ENCODE results near the gene AUTS2.

Gene AUTS2

DNA sequence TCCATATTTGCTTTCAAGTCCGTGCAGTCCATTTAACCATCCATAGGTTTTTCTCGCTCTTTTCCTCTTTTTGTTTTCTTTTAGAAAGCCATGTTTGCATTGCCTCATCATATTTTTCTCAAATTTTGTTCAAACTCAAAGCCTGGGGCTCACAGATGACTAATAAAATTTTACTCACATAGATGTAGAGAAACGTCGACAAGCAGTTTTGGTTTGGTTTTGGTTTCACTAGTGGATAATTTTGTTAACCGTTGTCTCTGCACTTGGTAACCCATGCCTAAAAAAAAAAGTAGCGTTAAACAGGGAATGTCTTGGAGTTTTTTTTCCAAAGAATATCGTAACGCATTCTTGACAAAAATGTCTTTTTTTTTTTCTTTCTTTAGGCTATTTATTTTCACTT, 1189.5 kb downstream of the AUTS2 start:
- no peak overlapping the region for H3K4me3 ChIP-seq (ENCODE audit: low read depth, low read length)
- no peak for DNase-seq (ENCODE audit: low read depth)
- TF ChIP-seq, protein P1, sequence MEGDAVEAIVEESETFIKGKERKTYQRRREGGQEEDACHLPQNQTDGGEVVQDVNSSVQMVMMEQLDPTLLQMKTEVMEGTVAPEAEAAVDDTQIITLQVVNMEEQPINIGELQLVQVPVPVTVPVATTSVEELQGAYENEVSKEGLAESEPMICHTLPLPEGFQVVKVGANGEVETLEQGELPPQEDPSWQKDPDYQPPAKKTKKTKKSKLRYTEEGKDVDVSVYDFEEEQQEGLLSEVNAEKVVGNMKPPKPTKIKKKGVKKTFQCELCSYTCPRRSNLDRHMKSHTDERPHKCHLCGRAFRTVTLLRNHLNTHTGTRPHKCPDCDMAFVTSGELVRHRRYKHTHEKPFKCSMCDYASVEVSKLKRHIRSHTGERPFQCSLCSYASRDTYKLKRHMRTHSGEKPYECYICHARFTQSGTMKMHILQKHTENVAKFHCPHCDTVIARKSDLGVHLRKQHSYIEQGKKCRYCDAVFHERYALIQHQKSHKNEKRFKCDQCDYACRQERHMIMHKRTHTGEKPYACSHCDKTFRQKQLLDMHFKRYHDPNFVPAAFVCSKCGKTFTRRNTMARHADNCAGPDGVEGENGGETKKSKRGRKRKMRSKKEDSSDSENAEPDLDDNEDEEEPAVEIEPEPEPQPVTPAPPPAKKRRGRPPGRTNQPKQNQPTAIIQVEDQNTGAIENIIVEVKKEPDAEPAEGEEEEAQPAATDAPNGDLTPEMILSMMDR (IDR thresholded peaks at IDR 0.05; ENCODE audit: control insufficient read depth, extremely low read depth, insufficient read depth), result no peak

GRCh38 chr7:70788276-70788675, 1190.0 kb downstream of the AUTS2 start:
- peak; percentile 49 for DNase-seq (ENCODE audit: low read depth)
- TF ChIP-seq, protein P1 (IDR thresholded peaks at IDR 0.05; ENCODE audit: control insufficient read depth, extremely low read depth, insufficient read depth), result no peak
- no peak overlapping the region for H3K4me3 ChIP-seq (ENCODE audit: low read depth, low read length)

GRCh38 chr7:70789481-70790214, 1191.4 kb downstream of the AUTS2 start:
- no peak for DNase-seq (ENCODE audit: low read depth)
- TF ChIP-seq, protein P1 (IDR thresholded peaks at IDR 0.05; ENCODE audit: control insufficient read depth, extremely low read depth, insufficient read depth), result no peak
- H3K4me3 ChIP-seq (ENCODE audit: low read depth, low read length), result no peak overlapping the region

DNA sequence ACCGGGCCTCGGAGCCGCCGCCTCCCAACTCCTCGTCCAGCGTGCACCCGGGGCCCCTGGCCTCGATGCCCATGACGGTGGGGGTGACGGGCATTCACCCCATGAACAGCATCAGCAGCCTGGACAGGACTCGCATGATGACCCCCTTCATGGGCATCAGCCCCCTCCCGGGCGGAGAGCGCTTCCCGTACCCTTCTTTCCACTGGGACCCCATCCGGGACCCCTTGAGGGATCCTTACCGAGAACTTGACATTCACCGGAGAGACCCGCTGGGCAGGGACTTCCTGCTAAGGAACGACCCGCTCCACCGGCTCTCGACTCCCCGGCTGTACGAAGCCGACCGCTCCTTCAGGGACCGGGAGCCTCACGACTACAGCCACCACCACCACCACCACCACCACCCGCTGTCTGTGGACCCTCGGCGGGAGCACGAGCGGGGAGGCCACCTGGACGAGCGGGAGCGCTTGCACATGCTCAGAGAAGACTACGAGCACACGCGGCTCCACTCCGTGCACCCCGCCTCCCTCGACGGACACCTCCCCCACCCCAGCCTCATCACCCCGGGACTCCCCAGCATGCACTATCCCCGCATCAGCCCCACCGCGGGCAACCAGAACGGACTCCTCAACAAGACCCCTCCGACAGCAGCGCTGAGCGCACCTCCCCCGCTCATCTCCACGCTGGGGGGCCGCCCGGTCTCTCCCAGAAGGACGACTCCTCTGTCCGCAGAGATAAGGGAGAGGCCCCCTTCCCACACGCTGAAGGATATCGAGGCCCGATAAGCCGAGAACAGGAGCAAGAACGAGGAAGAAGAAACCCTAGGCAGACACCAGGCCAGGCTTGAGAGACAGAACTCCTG, 1192.2 kb downstream of the AUTS2 start:
- H3K4me3 ChIP-seq (ENCODE audit: low read depth, low read length), result no peak overlapping the region
- TF ChIP-seq, protein P1 (IDR thresholded peaks at IDR 0.05; ENCODE audit: control insufficient read depth, extremely low read depth, insufficient read depth), result no peak
- no peak for DNase-seq (ENCODE audit: low read depth)

GRCh38 chr7:70791341-70791740, 1193.1 kb downstream of the AUTS2 start:
- DNase-seq (ENCODE audit: low read depth), result no peak
- H3K4me3 ChIP-seq (ENCODE audit: low read depth, low read length), result no peak overlapping the region
- TF ChIP-seq, protein P1 (IDR thresholded peaks at IDR 0.05; ENCODE audit: control insufficient read depth, extremely low read depth, insufficient read depth), result no peak

DNA sequence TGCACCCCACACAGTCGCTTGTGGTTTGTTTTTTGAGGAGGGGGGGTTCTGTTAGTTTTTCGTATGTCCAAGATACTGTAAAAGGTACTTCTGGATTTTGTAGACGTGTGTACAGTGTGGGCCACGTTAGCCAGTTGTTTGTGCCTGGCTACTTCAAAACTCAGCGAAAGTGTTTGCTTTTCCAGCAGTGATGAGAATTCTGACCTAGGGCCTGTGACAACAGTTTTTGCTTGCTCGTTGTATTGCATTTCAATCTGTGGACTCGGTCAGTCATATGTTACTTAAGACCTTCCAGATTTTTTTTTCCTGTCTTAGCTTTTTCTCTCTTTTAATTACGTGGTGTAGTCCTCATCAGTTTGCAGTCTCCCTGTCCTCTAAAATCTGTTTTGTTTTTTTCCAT, 1194.8 kb downstream of the AUTS2 start:
- TF ChIP-seq, protein P1 (IDR thresholded peaks at IDR 0.05; ENCODE audit: control insufficient read depth, extremely low read depth, insufficient read depth), result no peak
- DNase-seq (ENCODE audit: low read depth), result no peak
- H3K4me3 ChIP-seq (ENCODE audit: low read depth, low read length), result no peak overlapping the region

Data from LNCaP clone FGC (cell line).